ENCODE results near the gene GJC2. TPM values are rescaled to one million over a fixed set of nuclear protein-coding genes. Genes with fewer than 3 reads are reported as not detected.

The GJC2 gene
- total and polyA plus RNA-seq, 2 donors, result 1.2 to 1.5 TPM

DNA sequence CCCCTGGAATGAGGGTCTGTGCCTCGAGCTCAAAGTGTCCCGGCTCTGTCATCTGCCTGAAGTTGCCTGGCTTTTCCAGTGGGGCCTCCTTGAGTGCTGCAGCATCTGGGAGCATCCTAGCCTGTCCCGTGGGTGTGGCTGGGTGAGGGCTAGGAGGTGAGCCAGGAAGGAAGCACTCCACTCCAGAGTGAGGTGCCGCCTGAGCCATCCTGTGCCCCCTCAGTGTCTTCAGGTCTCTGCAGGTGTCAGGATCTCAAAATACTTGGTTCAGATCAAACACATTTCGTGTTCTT, 27.4 kb downstream of the GJC2 start:
- no peak overlapping the region for H3K4me3 ChIP-seq (ENCODE audit: low read length in 2 of 2)
- H3K4me1 ChIP-seq (ENCODE audit: control insufficient read depth in 2 of 2, insufficient read depth in 2 of 2, low read length in 2 of 2), result no peaks in the 10 kb centered on the region
- no peaks in the 10 kb centered on the region for H3K27me3 ChIP-seq (ENCODE audit: control insufficient read depth in 2 of 2, insufficient read depth in 1 of 2, low read length in 1 of 2)
- DNase-seq (ENCODE audit: low read depth in 6 of 9, low spot score in 9 of 9), result no peak
- H3K9me3 ChIP-seq (ENCODE audit: control insufficient read depth in 2 of 2, insufficient read depth in 1 of 2, low read length in 1 of 2), result peaks cover 0 to 6% of the 10 kb centered on the region in 2 donors
- H3K36me3 ChIP-seq (ENCODE audit: control insufficient read depth in 2 of 2, insufficient read depth in 2 of 2, low read length in 1 of 2), result peaks cover 6 to 14% of the 10 kb centered on the region in 2 donors
- no peak overlapping the region for H3K27ac ChIP-seq (ENCODE audit: low read depth in 1 of 2, low read length in 1 of 2)
- 95% methylated on average over 5 of the region's 5 CpGs for WGBS

DNA sequence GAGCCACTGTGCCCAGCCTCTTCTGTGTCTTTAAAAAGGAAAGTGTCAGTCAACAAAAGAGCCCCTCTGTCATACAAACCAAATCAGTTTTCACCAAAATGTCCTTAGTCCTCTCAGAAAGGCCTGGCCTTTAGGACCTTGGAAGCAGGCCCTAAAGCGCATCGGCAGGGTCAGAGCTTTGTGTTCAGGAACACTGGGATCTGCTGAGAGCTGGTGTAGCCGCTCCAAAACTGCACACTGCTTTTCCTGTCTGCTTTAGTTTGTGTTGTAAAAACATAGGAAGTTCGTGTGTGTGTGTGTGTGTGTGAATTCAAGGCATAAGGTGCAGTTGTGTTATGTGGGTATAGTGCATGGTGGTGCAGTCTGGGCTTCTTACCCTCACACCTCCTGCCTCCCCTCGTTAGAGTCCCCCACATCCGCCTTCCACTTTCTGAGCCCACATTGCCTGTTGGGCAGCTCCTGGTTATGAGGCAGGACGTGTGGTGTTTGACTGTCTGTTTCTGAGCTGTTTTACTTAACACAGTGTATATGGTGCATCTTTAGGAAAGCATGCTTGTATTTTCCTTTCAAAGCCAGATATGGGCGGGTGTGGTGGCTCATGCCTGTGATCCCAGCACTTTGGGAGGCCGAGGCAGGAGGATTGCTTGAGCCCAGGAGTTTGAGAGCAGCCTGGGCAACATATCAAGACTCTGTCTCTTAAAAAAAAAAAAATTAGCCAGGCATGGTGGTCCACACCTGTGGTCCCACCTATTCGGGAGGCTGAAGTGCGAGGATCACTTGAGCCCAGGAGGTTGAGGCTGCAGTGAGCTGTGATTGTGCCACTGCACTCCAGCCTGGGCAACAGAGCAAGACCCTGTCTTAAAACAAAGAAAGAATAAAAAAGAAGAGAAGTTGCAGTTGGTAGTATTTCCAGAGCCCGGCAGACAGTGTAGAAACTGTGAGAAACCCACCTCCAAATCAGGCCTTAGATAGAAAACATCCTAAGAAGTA, 28.3 kb downstream of the GJC2 start:
- peaks cover 6 to 14% of the 10 kb centered on the region in 2 donors for H3K36me3 ChIP-seq (ENCODE audit: control insufficient read depth in 2 of 2, insufficient read depth in 2 of 2, low read length in 1 of 2)
- H3K4me3 ChIP-seq (ENCODE audit: low read length in 2 of 2), result no peak overlapping the region
- no peaks in the 10 kb centered on the region for H3K27me3 ChIP-seq (ENCODE audit: control insufficient read depth in 2 of 2, insufficient read depth in 1 of 2, low read length in 1 of 2)
- H3K27ac ChIP-seq (ENCODE audit: low read depth in 1 of 2, low read length in 1 of 2), result no peak overlapping the region
- peaks cover 0 to 6% of the 10 kb centered on the region in 2 donors for H3K9me3 ChIP-seq (ENCODE audit: control insufficient read depth in 2 of 2, insufficient read depth in 1 of 2, low read length in 1 of 2)
- no peaks in the 10 kb centered on the region for H3K4me1 ChIP-seq (ENCODE audit: control insufficient read depth in 2 of 2, insufficient read depth in 2 of 2, low read length in 2 of 2)
- DNase-seq (ENCODE audit: low read depth in 6 of 9, low spot score in 9 of 9), result no peak
- WGBS, result 95% methylated on average over 12 of the region's 12 CpGs

- DNase-seq (ENCODE audit: low read depth in 6 of 9, low spot score in 9 of 9), result no peak
- H3K4me3 ChIP-seq (ENCODE audit: low read length in 2 of 2), result no peak overlapping the region
- H3K27me3 ChIP-seq (ENCODE audit: control insufficient read depth in 2 of 2, insufficient read depth in 1 of 2, low read length in 1 of 2), result no peaks in the 10 kb centered on the region
- no peak overlapping the region for H3K27ac ChIP-seq (ENCODE audit: low read depth in 1 of 2, low read length in 1 of 2)
- peaks cover 6 to 14% of the 10 kb centered on the region in 2 donors for H3K36me3 ChIP-seq (ENCODE audit: control insufficient read depth in 2 of 2, insufficient read depth in 2 of 2, low read length in 1 of 2)
- peaks cover 0 to 6% of the 10 kb centered on the region in 2 donors for H3K9me3 ChIP-seq (ENCODE audit: control insufficient read depth in 2 of 2, insufficient read depth in 1 of 2, low read length in 1 of 2)
- 82% methylated on average over 12 of the region's 12 CpGs for WGBS
- no peaks in the 10 kb centered on the region for H3K4me1 ChIP-seq (ENCODE audit: control insufficient read depth in 2 of 2, insufficient read depth in 2 of 2, low read length in 2 of 2)
Measured at GRCh38 chr1:228178737-228179684, 29.3 kb downstream of the GJC2 start.

DNA sequence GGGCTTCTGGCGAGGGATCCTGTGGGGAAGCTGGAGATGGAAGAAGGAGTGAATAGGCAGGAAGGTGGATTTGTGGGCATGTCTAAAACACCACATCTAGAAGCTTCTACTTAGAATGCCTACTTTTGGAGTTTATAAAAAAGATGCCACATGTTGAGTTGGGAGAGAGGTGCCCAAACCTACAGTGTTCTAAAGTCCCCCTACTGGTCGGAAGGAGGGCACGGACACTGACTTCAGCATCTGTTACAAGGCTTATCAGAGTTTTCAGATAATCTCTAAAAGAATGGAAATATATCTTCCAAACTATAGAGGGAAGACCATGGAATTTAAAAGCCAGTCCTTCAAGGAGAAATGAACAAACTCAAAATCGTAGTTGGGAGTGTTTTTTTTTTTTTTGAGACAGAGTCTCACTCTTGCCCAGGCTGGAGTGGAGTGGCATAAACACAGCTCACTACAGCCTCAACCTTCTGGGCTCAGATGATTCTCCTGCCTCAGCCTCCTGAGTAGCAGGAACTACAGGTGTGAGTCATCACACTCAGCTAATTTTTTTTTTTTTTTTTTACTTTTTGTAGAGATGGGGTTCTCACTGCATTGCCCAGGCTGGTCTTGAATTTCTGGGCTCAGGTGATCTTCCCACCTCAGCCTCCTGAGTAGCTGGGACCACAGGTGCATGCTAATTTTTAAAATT, 30.7 kb downstream of the GJC2 start:
- 94% methylated on average over 4 of the region's 4 CpGs for WGBS
- Histone ChIP-seq H3K36me3 (ENCODE audit: control insufficient read depth in 2 of 2, insufficient read depth in 2 of 2, low read length in 1 of 2) (peaks cover 0 to 6% of the 10 kb centered on the region in 2 donors), H3K27ac (ENCODE audit: low read depth in 1 of 2, low read length in 1 of 2) (no peak overlapping the region), H3K4me1 (ENCODE audit: control insufficient read depth in 2 of 2, insufficient read depth in 2 of 2, low read length in 2 of 2) (no peaks in the 10 kb centered on the region), H3K27me3 (ENCODE audit: control insufficient read depth in 2 of 2, insufficient read depth in 1 of 2, low read length in 1 of 2) (no peaks in the 10 kb centered on the region), H3K4me3 (ENCODE audit: low read length in 2 of 2) (no peak overlapping the region), H3K9me3 (ENCODE audit: control insufficient read depth in 2 of 2, insufficient read depth in 1 of 2, low read length in 1 of 2) (no peaks in the 10 kb centered on the region)
- DNase-seq (ENCODE audit: low read depth in 6 of 9, low spot score in 9 of 9), result no peak

DNA sequence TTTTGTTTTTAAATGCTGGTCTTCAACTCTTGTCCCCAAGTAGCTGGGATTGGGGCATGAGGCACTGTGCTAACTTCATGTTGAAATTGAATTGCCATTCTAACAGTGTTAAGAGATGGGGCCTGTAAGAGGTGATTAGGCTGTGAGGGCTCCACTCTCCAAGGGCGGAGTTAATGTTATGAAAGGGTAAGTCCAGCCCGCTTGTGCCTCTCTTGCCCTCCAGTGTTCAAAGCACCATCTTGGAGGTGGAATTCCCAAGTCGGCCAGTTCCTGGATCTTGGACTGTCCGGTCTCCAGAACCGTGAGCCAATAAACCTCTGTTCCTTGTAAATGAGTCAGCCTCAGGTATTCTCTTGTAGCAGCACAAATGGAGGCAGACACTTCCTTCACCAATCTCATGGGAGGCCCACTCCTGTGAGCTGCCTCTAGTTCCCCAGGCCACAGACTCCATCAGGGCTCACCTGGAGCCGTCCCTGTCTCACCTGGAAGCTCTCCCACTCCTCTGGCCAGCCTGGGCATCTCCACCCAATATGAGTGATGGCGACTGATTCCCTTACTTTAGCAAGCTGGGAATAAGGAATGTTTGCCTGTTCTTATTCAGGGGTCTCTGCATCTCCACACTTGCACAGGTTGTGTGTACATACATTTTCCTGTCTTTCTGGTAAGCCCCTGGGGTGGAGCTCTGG, 31.4 kb downstream of the GJC2 start:
- H3K27me3 ChIP-seq (ENCODE audit: control insufficient read depth in 2 of 2, insufficient read depth in 1 of 2, low read length in 1 of 2), result no peaks in the 10 kb centered on the region
- DNase-seq (ENCODE audit: low read depth in 6 of 9, low spot score in 9 of 9), result no peak
- H3K36me3 ChIP-seq (ENCODE audit: control insufficient read depth in 2 of 2, insufficient read depth in 2 of 2, low read length in 1 of 2), result no peaks in the 10 kb centered on the region
- H3K9me3 ChIP-seq (ENCODE audit: control insufficient read depth in 2 of 2, insufficient read depth in 1 of 2, low read length in 1 of 2), result no peaks in the 10 kb centered on the region
- 98% methylated on average over 7 of the region's 7 CpGs for WGBS
- no peaks in the 10 kb centered on the region for H3K4me1 ChIP-seq (ENCODE audit: control insufficient read depth in 2 of 2, insufficient read depth in 2 of 2, low read length in 2 of 2)
- no peak overlapping the region for H3K4me3 ChIP-seq (ENCODE audit: low read length in 2 of 2)
- H3K27ac ChIP-seq (ENCODE audit: low read depth in 1 of 2, low read length in 1 of 2), result no peak overlapping the region

GRCh38 chr1:228181645-228182034, 31.9 kb downstream of the GJC2 start:
- Histone ChIP-seq H3K4me3 (ENCODE audit: low read length in 2 of 2) (no peak overlapping the region), H3K27me3 (ENCODE audit: control insufficient read depth in 2 of 2, insufficient read depth in 1 of 2, low read length in 1 of 2) (no peaks in the 10 kb centered on the region), H3K36me3 (ENCODE audit: control insufficient read depth in 2 of 2, insufficient read depth in 2 of 2, low read length in 1 of 2) (no peaks in the 10 kb centered on the region), H3K4me1 (ENCODE audit: control insufficient read depth in 2 of 2, insufficient read depth in 2 of 2, low read length in 2 of 2) (no peaks in the 10 kb centered on the region), H3K27ac (ENCODE audit: low read depth in 1 of 2, low read length in 1 of 2) (no peak overlapping the region), H3K9me3 (ENCODE audit: control insufficient read depth in 2 of 2, insufficient read depth in 1 of 2, low read length in 1 of 2) (no peaks in the 10 kb centered on the region)
- 97% methylated on average over 9 of the region's 9 CpGs for WGBS
- no peak for DNase-seq (ENCODE audit: low read depth in 6 of 9, low spot score in 9 of 9)

GRCh38 chr1:228182296-228183030, 32.7 kb downstream of the GJC2 start:
- H3K9me3 ChIP-seq (ENCODE audit: control insufficient read depth in 2 of 2, insufficient read depth in 1 of 2, low read length in 1 of 2), result no peaks in the 10 kb centered on the region
- H3K4me1 ChIP-seq (ENCODE audit: control insufficient read depth in 2 of 2, insufficient read depth in 2 of 2, low read length in 2 of 2), result no peaks in the 10 kb centered on the region
- no peak overlapping the region for H3K27ac ChIP-seq (ENCODE audit: low read depth in 1 of 2, low read length in 1 of 2)
- WGBS, result 89% methylated on average over 32 of the region's 32 CpGs
- no peaks in the 10 kb centered on the region for H3K36me3 ChIP-seq (ENCODE audit: control insufficient read depth in 2 of 2, insufficient read depth in 2 of 2, low read length in 1 of 2)
- H3K27me3 ChIP-seq (ENCODE audit: control insufficient read depth in 2 of 2, insufficient read depth in 1 of 2, low read length in 1 of 2), result no peaks in the 10 kb centered on the region
- H3K4me3 ChIP-seq (ENCODE audit: low read length in 2 of 2), result no peak overlapping the region
- DNase-seq (ENCODE audit: low read depth in 6 of 9, low spot score in 9 of 9), result no peak

DNA sequence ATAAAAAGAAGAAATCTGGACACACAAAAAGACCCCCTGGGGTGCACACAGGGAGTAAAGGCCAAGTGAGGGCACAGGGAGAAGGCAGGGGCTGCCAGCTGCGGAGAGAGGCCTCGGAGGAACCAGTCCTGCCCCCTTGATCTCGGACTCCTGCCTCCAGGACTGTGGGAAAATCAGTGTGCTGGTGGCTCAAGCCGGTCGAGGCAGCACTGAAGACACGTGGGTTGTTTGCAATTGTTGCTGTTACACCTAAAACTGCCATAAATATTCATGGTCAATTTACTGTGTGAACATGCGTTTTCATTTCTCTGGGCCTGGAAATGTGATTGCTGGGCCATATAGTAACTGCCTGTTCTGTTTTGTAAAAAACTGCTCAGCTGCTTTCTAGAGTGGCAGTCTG, 34.4 kb downstream of the GJC2 start:
- no peaks in the 10 kb centered on the region for H3K36me3 ChIP-seq (ENCODE audit: control insufficient read depth in 2 of 2, insufficient read depth in 2 of 2, low read length in 1 of 2)
- H3K9me3 ChIP-seq (ENCODE audit: control insufficient read depth in 2 of 2, insufficient read depth in 1 of 2, low read length in 1 of 2), result no peaks in the 10 kb centered on the region
- H3K4me3 ChIP-seq (ENCODE audit: low read length in 2 of 2), result no peak overlapping the region
- DNase-seq (ENCODE audit: low read depth in 6 of 9, low spot score in 9 of 9), result no peak
- no peaks in the 10 kb centered on the region for H3K4me1 ChIP-seq (ENCODE audit: control insufficient read depth in 2 of 2, insufficient read depth in 2 of 2, low read length in 2 of 2)
- H3K27me3 ChIP-seq (ENCODE audit: control insufficient read depth in 2 of 2, insufficient read depth in 1 of 2, low read length in 1 of 2), result no peaks in the 10 kb centered on the region
- WGBS, result 97% methylated on average over 7 of the region's 7 CpGs
- H3K27ac ChIP-seq (ENCODE audit: low read depth in 1 of 2, low read length in 1 of 2), result no peak overlapping the region

Data from thymus (tissue), 11 donors.